Glomerular endothelial cell (primary cell): Measurements from ENCODE around the gene C1orf232. TPM values are rescaled to one million over a fixed set of nuclear protein-coding genes. Genes with fewer than 3 reads are reported as not detected.
A peak's percentile ranks its signal among the peaks of the same experiment; 100 is the strongest.

ENCODE experiments used
- DNase-seq: peaks from one replicate; pipeline ENCODE4 v3.0.0-alpha.2; 2011; ENCODE audit warnings: low read depth, low spot score; ENCODE audit errors: extremely low read depth
- total RNA-seq: library from RNA; depleted of rRNA; stranded (reverse); fragments of >200 nt; gene quantifications from 2 replicates; pipeline ENCODE4 v1.2.3, GENCODE V29; 2015

C1orf232 gene
- total RNA-seq, 1 donor from 2014 or later: not detected

- no peak for DNase-seq
Measured at GRCh38 chr1:26158271-26158907, 10.4 kb downstream of the C1orf232 start.

GRCh38 chr1:26156285-26157038 is 12.3 kb downstream of the C1orf232 start:
- no peak for DNase-seq

GRCh38 chr1:26155370-26156284 is 13.1 kb downstream of the C1orf232 start:
- DNase-seq: no peak

GRCh38 chr1:26154750-26155149 is 14.0 kb downstream of the C1orf232 start:
- no peak for DNase-seq

GRCh38 chr1:26153966-26154532 is 14.7 kb downstream of the C1orf232 start:
- no peak for DNase-seq

GRCh38 chr1:26148887-26149286 is 19.9 kb downstream of the C1orf232 start:
- DNase-seq: no peak

- no peak for DNase-seq
Measured at GRCh38 chr1:26145960-26146294, 22.8 kb downstream of the C1orf232 start.

- peak; percentile 83 for DNase-seq
Measured at GRCh38 chr1:26145041-26145959, 23.5 kb downstream of the C1orf232 start.

- DNase-seq: no peak
Measured at GRCh38 chr1:26142159-26142558, 26.6 kb downstream of the C1orf232 start.

- no peak for DNase-seq
Measured at GRCh38 chr1:26138974-26139558, 29.7 kb downstream of the C1orf232 start.

GRCh38 chr1:26134466-26134865 is 34.3 kb downstream of the C1orf232 start:
- DNase-seq: no peak

- no peak for DNase-seq
Measured at GRCh38 chr1:26132834-26133167, 36.0 kb downstream of the C1orf232 start.

GRCh38 chr1:26132128-26132833 is 36.5 kb downstream of the C1orf232 start:
- no peak for DNase-seq

- no peak for DNase-seq
Measured at GRCh38 chr1:26130695-26131094, 38.1 kb downstream of the C1orf232 start.

GRCh38 chr1:26129778-26130177 is 39.0 kb downstream of the C1orf232 start:
- DNase-seq: no peak

- DNase-seq: no peak
Measured at GRCh38 chr1:26127235-26128163, 41.3 kb downstream of the C1orf232 start.

GRCh38 chr1:26126321-26127084 is 42.3 kb downstream of the C1orf232 start:
- no peak for DNase-seq
